Stomach smooth muscle (tissue), 2 donors: Measurements from ENCODE around the gene PLCB2.

Experiments used
- H3K27ac ChIP-seq: one replicate; pipeline ENCODE4 v1.7.0; 2013; ENCODE audit warnings: mild to moderate bottlenecking, low read length, inconsistent platforms
- H3K27me3 ChIP-seq, 2 donors: one replicate each; pipeline ENCODE4 v1.7.0; 2013; ENCODE audit warnings: low read length in 2 of 2; ENCODE audit not compliant: insufficient read depth in 2 of 2, control insufficient read depth in 1 of 2
- H3K36me3 ChIP-seq, 2 donors: one replicate each; pipeline ENCODE4 v1.7.0; 2013; ENCODE audit warnings: low read length in 2 of 2; ENCODE audit not compliant: control insufficient read depth in 2 of 2, insufficient read depth in 2 of 2
- H3K4me1 ChIP-seq: one replicate; pipeline ENCODE4 v1.7.0; 2013; ENCODE audit warnings: low read length; ENCODE audit not compliant: control insufficient read depth, insufficient read depth
- H3K4me3 ChIP-seq, 2 donors: one replicate each; pipeline ENCODE4 v1.7.0; 2013; ENCODE audit warnings: low read length in 2 of 2
- H3K9ac ChIP-seq, 2 donors: one replicate each; pipeline ENCODE4 v1.7.0; 2013; ENCODE audit warnings: low read length in 2 of 2, mild to moderate bottlenecking in 1 of 2
- H3K9me3 ChIP-seq, 2 donors: one replicate each; pipeline ENCODE4 v1.7.0; 2013; ENCODE audit warnings: low read length in 2 of 2; ENCODE audit not compliant: control insufficient read depth in 2 of 2
- donor health status: healthy.
- donor health status: Pancreatic carcinoma.

PLCB2 gene

GRCh38 chr15:40301467-40302179 lies 6.1 kb downstream of the PLCB2 start:
- no peaks in the 10 kb centered on the region for H3K27me3 ChIP-seq
- H3K9ac ChIP-seq, result no peak overlapping the region
- peaks cover 4% of the 10 kb centered on the region for H3K4me1 ChIP-seq
- H3K36me3 ChIP-seq, result no peaks in the 10 kb centered on the region
- no peak overlapping the region for H3K4me3 ChIP-seq
- H3K9me3 ChIP-seq, result peaks cover 0 to 6% of the 10 kb centered on the region in 2 donors
- H3K27ac ChIP-seq, result no peak overlapping the region

- Histone ChIP-seq H3K4me3 (no peak overlapping the region), H3K36me3 (no peaks in the 10 kb centered on the region), H3K27ac (no peak overlapping the region)
These were observed 7.0 kb downstream of the PLCB2 start for GRCh38 chr15:40300771-40301170.

GRCh38 chr15:40300367-40300766 lies 7.4 kb downstream of the PLCB2 start:
- peaks cover 0 to 6% of the 10 kb centered on the region in 2 donors for H3K9me3 ChIP-seq
- H3K9ac ChIP-seq, result no peak overlapping the region
- H3K4me1 ChIP-seq, result peaks cover 14% of the 10 kb centered on the region
- no peaks in the 10 kb centered on the region for H3K27me3 ChIP-seq
- H3K27ac ChIP-seq, result no peak overlapping the region
- H3K36me3 ChIP-seq, result no peaks in the 10 kb centered on the region
- H3K4me3 ChIP-seq, result no peak overlapping the region

More at GRCh38 chr15:40300771-40301170, 7.0 kb downstream of the PLCB2 start:
- Histone ChIP-seq H3K4me1 (peaks cover 10% of the 10 kb centered on the region), H3K27me3 (no peaks in the 10 kb centered on the region), H3K9me3 (peaks cover 0 to 6% of the 10 kb centered on the region in 2 donors), H3K9ac (no peak overlapping the region)

GRCh38 chr15:40298216-40298935 lies 9.4 kb downstream of the PLCB2 start:
- peaks cover 0 to 6% of the 10 kb centered on the region in 2 donors for H3K9me3 ChIP-seq

GRCh38 chr15:40297356-40297755 lies 10.4 kb downstream of the PLCB2 start:
- Histone ChIP-seq H3K4me3 (no peak overlapping the region), H3K9me3 (peaks cover 0 to 6% of the 10 kb centered on the region in 2 donors), H3K36me3 (no peaks in the 10 kb centered on the region), H3K9ac (no peak overlapping the region), H3K27me3 (no peaks in the 10 kb centered on the region), H3K4me1 (peaks cover 20% of the 10 kb centered on the region), H3K27ac (no peak overlapping the region)

More at GRCh38 chr15:40298216-40298935, 9.4 kb downstream of the PLCB2 start:
- H3K36me3 ChIP-seq, result no peaks in the 10 kb centered on the region
- no peak overlapping the region for H3K27ac ChIP-seq
- H3K9ac ChIP-seq, result no peak overlapping the region
- no peak overlapping the region for H3K4me3 ChIP-seq
- no peaks in the 10 kb centered on the region for H3K27me3 ChIP-seq
- H3K4me1 ChIP-seq, result peaks cover 20% of the 10 kb centered on the region

- Histone ChIP-seq H3K9ac (no peak overlapping the region), H3K36me3 (no peaks in the 10 kb centered on the region), H3K4me1 (peaks cover 23% of the 10 kb centered on the region), H3K4me3 (peak overlapping the region in 1 of 2 donors; percentile 15), H3K27ac (peak overlapping the region; percentile 24), H3K27me3 (no peaks in the 10 kb centered on the region), H3K9me3 (peaks cover 0 to 6% of the 10 kb centered on the region in 2 donors)
These were observed 11.0 kb downstream of the PLCB2 start for GRCh38 chr15:40296561-40297230.

- Histone ChIP-seq H3K36me3 (no peaks in the 10 kb centered on the region), H3K4me1 (peaks cover 29% of the 10 kb centered on the region), H3K4me3 (peak overlapping the region in 1 of 2 donors; percentile 15), H3K9ac (no peak overlapping the region), H3K27ac (peak overlapping the region; percentile 24), H3K27me3 (no peaks in the 10 kb centered on the region), H3K9me3 (peaks cover 0 to 6% of the 10 kb centered on the region in 2 donors)
These were observed 11.7 kb downstream of the PLCB2 start for GRCh38 chr15:40295877-40296560.

GRCh38 chr15:40295297-40295696 lies 12.4 kb downstream of the PLCB2 start:
- Histone ChIP-seq H3K27me3 (no peaks in the 10 kb centered on the region), H3K4me1 (peaks cover 32% of the 10 kb centered on the region), H3K9ac (no peak overlapping the region), H3K27ac (peak overlapping the region; percentile 24), H3K4me3 (peak overlapping the region in 1 of 2 donors; percentile 15), H3K36me3 (no peaks in the 10 kb centered on the region), H3K9me3 (no peaks in the 10 kb centered on the region)

- H3K4me1 ChIP-seq, result peaks cover 36% of the 10 kb centered on the region
- H3K9me3 ChIP-seq, result no peaks in the 10 kb centered on the region
- no peak overlapping the region for H3K27ac ChIP-seq
- H3K27me3 ChIP-seq, result no peaks in the 10 kb centered on the region
- H3K4me3 ChIP-seq, result no peak overlapping the region
- no peaks in the 10 kb centered on the region for H3K36me3 ChIP-seq
- no peak overlapping the region for H3K9ac ChIP-seq
These were observed 13.5 kb downstream of the PLCB2 start for GRCh38 chr15:40293905-40294895.
